ENCODE data around the gene CYP4Z1. TPM values are rescaled to one million over a fixed set of nuclear protein-coding genes. Genes with fewer than 3 reads are reported as not detected.
"Not testable (repeated sequence)": the region's sequence is repeated elsewhere in the genome, so short reads cannot be mapped to it uniquely, and the experiment has no call there.

The CYP4Z1 gene
- total RNA-seq, 1 experiment from 2014 or later = not detected

GRCh38 chr1:47128221-47128620, 61.2 kb downstream of the CYP4Z1 start:
- no peak for DNase-seq (ENCODE audit: low spot score)

GRCh38 chr1:47128854-47129253, 61.8 kb downstream of the CYP4Z1 start:
- not testable (repeated sequence) for DNase-seq (ENCODE audit: low spot score)

- not testable (repeated sequence) for DNase-seq (ENCODE audit: low spot score)
These were observed 62.6 kb downstream of the CYP4Z1 start for GRCh38 chr1:47129489-47130230.

- DNase-seq (ENCODE audit: low spot score) = not testable (repeated sequence)
These were observed 65.6 kb downstream of the CYP4Z1 start for GRCh38 chr1:47132665-47133064.

GRCh38 chr1:47137198-47137597, 70.2 kb downstream of the CYP4Z1 start, which contains the start of gene CYP4A22:
Gene CYP4A22 (plus strand): TSS chr1:47137441. CDS start chr1:47137486, 45 bp downstream.
- DNase-seq (ENCODE audit: low spot score) = no peak

- DNase-seq (ENCODE audit: low spot score) = no peak
These were observed 71.0 kb downstream of the CYP4Z1 start for GRCh38 chr1:47137925-47138615.

GRCh38 chr1:47140358-47140757, 73.3 kb downstream of the CYP4Z1 start:
- DNase-seq (ENCODE audit: low spot score) = not testable (repeated sequence)

- not testable (repeated sequence) for DNase-seq (ENCODE audit: low spot score)
These were observed 76.6 kb downstream of the CYP4Z1 start for GRCh38 chr1:47143654-47144053.

GRCh38 chr1:47146495-47146894, 79.5 kb downstream of the CYP4Z1 start:
- not testable (repeated sequence) for DNase-seq (ENCODE audit: low spot score)

- no peak for DNase-seq (ENCODE audit: low spot score)
These were observed 80.2 kb downstream of the CYP4Z1 start for GRCh38 chr1:47147047-47147785.

GRCh38 chr1:47149162-47149561, 82.1 kb downstream of the CYP4Z1 start:
- DNase-seq (ENCODE audit: low spot score) = not testable (repeated sequence)

- DNase-seq (ENCODE audit: low spot score) = not testable (repeated sequence)
These were observed 89.4 kb downstream of the CYP4Z1 start for GRCh38 chr1:47156457-47156856.

GRCh38 chr1:47157957-47158356, 90.9 kb downstream of the CYP4Z1 start:
- not testable (repeated sequence) for DNase-seq (ENCODE audit: low spot score)

- no peak for DNase-seq (ENCODE audit: low spot score)
These were observed 93.7 kb downstream of the CYP4Z1 start for GRCh38 chr1:47160716-47161115.

GRCh38 chr1:47161298-47162040, 94.4 kb downstream of the CYP4Z1 start:
- no peak for DNase-seq (ENCODE audit: low spot score)

GRCh38 chr1:47164552-47164951, 97.5 kb downstream of the CYP4Z1 start:
- no peak for DNase-seq (ENCODE audit: low spot score)

Other genes with a start within 250 kb of the CYP4Z1 start
- gene CYP4A11, start 125.8 kb upstream of the CYP4Z1 start, total RNA-seq (2014; rRNA removed; shearing (Covaris generic)) = not detected in 2 replicates
- 0.17 TPM in 1 of 2 replicates, not detected in the other for gene CYP4X1, start 43.6 kb upstream of the CYP4Z1 start, total RNA-seq (2014; rRNA removed; shearing (Covaris generic))
- gene CYP4A22, start 70.2 kb downstream of the CYP4Z1 start, total RNA-seq (2014; rRNA removed; shearing (Covaris generic)) = not detected in 2 replicates
- not detected in 2 replicates for gene PDZK1IP1, start 122.8 kb downstream of the CYP4Z1 start, total RNA-seq (2014; rRNA removed; shearing (Covaris generic))
- 0.10 and 0.27 TPM in 2 replicates for gene TAL1, start 165.0 kb downstream of the CYP4Z1 start, total RNA-seq (2014; rRNA removed; shearing (Covaris generic))
- 34.3 and 44.2 TPM in 2 replicates for gene STIL, start 246.9 kb downstream of the CYP4Z1 start, total RNA-seq (2014; rRNA removed; shearing (Covaris generic))